HG02884 (cell line): ENCODE results near the gene SUPT20HL1.
"Not testable (repeated sequence)": the region's sequence is repeated elsewhere in the genome, so short reads cannot be mapped to it uniquely, and the experiment has no call there.

Experiments used
- ATAC-seq: cut with Tn5 transposase; IDR thresholded peaks from one replicate; pipeline ENCODE4 v1.9.1; 2021; ENCODE audit warnings: mild to moderate bottlenecking, moderate library complexity; ENCODE audit not compliant: unreplicated experiment

The SUPT20HL1 gene

DNA sequence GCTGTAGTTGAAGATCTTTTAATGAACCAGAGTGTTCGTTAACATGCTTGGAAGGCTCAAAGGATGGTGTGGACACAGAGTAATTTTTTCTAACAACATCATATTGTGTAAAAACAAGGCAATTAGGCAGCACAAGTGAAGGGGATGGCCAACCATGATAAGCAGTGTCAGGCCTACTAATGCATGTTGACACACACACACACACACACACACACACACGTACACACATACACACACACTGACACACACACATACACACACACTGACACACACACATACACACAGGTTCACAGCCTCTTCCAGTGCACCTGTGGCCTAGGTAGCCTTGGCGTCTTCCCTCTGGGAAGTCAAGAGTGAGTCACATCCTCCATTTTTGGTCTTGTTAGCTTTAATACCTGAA, at the start of gene SUPT20HL1:
Gene SUPT20HL1 (plus strand): TSS at position 368 of the 400 bp plus-strand sequence. CDS start 2,122 bp downstream, outside the sequence.
- no peak for ATAC-seq

DNA sequence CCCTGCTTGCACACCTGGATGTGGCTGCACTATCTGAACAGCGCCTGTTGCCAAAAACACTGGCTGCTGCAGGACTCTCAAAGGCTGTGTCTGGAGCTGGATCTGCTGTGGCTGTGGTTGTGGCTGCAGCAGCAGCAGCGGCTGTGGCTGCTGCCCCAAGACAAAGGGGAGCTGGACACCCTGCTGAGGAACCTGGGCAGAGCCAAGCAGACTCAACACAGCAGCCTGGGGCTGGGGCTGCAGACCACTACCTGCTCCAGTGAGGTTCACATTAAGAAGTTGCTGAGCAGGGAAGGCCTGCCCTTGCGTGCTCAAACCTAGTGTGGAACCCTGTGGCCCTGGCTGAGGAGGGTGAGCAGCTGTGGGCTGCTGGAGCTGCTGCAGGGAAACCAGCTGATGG, 49.5 kb upstream of the SUPT20HL1 start:
- not testable (repeated sequence) for ATAC-seq

DNA sequence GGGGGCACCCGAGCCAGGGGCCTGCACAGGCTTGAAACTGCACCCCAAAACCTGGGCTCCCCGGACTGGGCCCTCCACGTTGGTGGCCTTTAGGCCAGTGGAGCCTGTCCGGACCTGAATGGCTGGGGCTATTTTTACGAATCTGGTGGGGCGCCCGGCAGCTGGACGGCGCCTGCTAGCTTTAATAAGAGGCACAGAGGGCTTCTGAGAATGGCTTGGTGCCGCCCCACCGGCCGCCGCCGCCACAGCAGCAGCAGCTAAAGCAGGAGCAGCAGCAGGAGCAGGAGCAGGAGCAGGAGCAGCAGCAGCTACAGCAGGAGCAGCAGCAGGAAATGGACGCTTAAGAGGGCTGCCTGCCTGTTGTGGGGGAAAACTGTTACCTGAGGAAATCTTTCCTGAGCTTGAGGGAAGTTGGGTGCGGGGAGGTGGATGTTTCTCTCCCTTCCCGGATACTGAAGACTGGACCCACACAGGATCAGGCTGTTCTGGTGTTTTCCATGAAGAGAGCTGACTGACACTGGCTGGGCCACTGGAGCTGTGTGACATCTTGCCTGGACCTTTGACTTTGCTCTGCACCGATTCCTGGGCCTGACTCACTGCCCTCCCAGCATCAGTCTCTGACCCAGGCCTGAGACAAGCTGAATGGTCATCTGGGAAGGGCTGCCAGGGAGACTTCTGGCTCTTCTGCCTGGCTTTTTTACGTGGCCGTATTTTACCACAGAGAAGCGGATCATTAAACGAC, 48.8 kb upstream of the SUPT20HL1 start:
- ATAC-seq: not testable (repeated sequence)

DNA sequence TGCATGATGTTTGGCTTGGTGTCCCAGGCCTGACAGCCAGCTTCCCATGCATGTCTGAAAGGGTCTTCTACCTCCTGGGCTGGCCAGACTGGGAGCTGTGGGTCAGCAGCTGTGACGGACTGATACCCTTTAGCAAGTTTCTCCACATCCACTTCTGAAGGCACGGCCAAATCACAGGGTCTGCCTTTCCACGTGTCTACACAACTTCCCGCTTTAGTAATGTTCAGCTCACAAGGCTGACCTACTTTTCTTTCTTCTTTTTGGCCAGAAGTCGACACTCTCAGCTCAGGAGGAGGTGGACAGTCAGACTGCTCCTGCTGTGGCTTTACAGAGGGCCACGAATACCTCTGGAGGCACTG, 48.2 kb upstream of the SUPT20HL1 start:
- ATAC-seq: not testable (repeated sequence)

DNA sequence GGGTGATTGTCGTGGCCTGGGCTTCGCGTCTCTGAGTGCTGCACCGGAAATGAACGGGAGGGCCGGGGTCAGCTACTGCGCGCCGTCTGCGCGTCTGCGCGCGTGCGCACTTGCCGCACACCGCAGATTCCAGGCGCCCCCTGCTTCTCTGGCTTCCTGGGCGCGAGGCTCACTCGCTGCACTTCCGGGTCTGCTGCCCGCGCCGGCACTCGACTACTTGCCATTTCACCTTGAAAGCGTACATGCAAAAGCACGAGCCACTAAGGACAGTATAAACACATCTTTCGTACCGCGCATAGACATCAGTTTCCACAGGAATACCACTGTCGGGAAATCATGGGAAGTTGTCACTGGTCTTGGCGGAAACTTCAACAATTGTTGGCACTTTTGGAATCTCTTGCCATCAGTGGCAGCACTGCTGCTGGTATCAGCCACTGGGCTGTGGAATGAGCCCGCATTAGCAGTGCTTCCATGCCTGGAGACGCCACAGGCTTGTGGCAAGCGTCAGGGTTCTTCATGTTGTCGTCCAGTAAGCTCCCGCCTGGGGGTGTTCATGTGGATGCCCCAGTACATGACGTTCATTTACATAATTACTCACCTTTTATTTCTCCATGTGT, 46.3 kb upstream of the SUPT20HL1 start, which contains the start of gene SUPT20HL2:
Gene SUPT20HL2 (minus strand): TSS at position 51 of the 617 bp plus-strand sequence. CDS start 754 bp downstream, outside the sequence.
- ATAC-seq: no peak

DNA sequence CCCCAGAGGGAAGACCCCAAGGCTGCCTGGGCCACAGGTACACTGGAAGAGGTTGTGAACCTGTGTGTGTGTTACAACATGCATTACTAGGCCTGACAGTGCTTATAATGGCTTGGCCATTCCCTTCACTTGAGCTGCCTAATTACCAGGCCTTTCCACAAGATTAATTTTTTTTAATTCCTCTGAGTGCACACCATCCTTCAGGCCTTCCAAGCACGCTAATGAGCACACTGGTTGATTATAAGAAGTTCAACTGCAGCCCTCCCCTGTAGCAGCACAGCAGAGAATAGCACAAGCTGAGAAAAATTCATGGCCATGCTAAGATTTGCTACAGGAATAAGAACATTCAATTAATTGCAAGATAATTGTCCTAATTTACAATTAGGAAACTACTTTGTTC, 44.3 kb upstream of the SUPT20HL1 start:
- no peak for ATAC-seq

DNA sequence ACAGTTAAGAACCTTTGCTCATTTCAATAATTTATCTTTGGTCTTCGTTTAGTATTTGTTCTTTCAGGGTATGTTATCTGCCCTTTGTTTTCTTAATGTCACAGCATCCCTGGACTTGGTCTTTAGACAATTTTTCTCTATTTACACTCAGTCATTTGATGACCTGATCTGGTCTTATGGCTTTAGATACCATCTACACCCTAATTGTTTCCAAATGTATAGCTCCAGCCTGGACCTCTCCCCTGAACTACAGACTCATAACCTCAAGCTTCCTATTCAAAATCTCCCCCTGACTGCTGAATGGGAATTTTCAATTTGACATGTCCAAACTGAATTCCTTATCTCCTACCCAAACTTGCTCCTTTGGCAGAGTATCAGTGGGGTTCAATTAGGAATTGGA, 42.9 kb upstream of the SUPT20HL1 start:
- no peak for ATAC-seq

DNA sequence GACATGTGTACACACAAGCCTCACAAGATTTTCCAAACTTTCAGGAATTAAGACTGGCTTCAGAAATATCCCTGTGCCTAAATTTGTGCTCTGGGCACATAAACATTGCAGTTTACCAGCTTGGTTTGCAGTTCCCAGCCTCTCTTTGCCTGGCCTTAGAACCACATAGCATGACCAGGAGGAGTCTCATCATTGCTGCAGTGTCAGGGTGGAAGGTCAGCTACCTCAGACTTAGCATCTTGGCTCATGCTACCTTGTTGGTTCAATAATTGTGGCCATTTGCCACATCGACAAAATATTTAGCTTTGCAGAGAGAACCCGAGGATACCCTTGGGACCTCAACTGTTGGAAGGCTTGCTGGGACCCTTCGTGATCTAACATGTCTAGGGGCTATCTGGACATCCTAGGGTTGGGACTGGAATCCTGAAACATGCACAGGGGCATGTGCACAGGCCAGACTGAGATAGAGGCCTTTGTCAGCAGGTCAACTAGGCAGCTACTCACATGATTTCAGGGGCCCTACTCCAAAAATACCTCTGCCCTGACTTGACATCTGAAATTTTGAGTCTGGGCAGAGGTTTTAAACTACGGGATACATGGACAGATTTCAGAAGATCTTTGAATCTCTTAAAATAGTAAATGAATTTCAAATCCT, 38.6 kb upstream of the SUPT20HL1 start:
- no peak for ATAC-seq

DNA sequence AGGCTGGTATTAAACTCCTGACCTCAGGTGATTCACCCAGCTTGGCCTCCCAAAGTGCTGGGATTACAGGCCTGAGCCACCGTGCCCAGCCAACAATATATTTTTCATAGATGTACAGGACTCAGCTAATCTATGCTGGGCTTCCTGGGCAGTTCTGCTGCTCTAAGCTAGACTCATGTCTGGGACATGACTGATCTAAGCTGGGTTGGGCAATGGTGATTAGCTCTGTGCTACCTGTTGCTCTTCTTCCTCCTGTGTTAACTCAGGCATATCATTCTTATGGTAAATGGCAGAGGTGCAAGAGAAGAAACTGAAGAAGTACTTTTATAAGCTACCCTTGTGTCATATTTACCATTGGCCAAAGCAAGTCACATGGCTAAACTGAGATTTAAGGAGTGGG, 35.2 kb upstream of the SUPT20HL1 start:
- no peak for ATAC-seq

DNA sequence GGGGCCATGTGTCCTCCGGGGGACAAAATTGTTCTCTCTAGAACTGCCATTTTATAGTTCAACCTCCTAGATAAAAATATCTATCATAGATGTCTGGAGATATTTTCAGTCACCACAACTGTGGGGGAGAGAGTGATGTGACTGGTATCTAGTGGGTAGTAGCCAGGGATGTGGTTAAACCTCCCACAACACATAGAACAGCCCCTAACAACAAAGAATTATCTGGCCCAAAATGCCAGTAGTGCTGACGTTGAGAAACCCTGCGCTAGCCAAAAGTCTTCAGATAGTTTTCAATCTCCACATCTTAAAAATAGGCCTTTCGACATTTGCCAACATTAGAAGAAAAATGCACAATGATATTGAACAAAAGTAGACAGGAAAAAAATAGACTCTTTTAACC, 27.6 kb upstream of the SUPT20HL1 start:
- no peak for ATAC-seq

DNA sequence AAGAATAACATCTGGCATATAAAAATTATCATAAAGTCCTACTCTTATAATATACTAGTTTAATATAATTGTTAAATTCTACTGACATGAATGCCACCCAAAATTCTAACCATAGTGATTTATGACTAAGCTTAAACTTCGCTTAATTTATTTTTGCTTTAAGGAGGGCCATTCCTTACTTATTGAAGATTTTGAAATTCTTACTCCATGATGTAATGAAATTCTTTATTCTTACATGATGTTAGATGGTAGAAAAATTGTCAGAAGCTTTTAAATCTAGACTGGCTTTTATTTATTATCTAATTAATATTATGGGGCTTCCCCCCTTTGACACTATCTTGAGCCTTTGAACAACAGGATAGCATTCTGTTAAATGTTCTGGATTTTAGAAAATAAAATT, 27.1 kb upstream of the SUPT20HL1 start:
- ATAC-seq: no peak

DNA sequence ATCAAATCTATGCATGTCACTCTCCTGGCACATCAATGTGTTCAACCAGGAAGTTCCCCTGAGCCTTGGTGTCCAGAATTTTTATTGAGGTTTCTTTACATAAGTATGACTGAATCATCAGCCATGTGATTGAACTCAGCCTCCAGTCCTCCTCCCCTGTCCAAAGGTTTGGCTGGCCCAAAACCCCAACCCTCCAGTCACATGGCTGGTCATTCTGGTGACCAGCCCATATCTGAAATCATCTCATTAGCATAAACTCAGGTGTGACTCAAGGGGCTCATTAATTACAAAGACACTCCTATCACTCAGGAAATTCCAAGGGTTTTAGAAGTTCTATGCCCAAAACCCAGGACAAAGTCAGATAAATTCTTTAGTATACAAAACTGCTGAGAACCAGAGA, 26.0 kb upstream of the SUPT20HL1 start:
- no peak for ATAC-seq

DNA sequence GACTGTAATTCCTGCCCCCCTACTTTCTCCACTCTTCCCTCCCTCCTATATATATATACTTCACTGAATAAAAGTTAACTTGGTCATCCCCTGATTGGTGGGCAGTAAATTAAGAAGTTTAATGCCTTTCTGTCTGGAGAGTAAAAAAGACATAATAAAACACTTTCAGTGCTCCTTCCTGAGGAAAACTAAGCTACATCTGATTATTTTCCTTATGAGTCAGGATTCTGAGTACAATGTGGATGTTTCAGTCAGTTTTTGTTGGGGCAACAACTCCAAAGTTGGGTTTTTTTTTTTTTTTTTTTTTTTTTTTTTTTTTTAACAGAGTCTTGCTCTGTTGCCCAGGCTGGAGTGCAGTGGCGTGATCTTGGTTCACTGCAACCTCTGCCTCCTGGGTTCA, 24.6 kb upstream of the SUPT20HL1 start:
- no peak for ATAC-seq

DNA sequence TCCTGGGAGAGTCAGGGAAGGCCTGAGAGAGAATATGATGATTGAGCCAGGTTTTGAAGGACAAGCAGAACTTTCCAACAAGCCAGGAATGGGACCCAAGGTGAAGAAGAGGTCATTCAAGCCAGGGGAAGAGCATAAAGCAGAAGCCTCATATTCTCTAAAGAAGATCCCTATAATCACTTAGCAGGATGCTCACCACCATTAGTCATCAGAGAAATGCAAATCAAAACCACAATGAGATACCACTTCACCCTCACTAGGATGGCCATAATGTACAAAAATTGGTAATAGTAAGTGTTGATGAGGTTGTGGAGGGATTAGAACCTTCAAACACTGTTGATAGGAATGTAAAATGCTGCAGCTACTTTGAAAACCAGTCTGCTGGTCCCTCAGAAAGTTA, 20.5 kb upstream of the SUPT20HL1 start:
- ATAC-seq: no peak

DNA sequence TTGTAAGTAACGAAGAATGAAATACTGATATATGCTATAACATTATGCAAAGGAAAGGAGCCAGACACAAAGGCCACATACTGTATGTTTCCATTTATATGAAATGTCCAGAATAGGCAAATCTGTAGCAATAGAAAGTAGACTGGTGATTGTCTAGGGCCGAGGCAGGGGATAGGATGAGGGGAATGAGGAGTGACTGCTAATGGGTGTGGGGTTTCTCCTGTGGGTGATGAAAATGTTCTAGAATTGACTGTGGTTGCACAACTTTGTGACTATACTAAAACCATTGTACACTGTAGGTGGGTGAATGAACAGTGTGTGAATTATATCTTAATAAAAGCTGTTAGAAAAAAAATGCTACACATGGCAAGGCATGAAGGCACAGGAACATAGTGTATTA, 19.9 kb upstream of the SUPT20HL1 start:
- no peak for ATAC-seq

DNA sequence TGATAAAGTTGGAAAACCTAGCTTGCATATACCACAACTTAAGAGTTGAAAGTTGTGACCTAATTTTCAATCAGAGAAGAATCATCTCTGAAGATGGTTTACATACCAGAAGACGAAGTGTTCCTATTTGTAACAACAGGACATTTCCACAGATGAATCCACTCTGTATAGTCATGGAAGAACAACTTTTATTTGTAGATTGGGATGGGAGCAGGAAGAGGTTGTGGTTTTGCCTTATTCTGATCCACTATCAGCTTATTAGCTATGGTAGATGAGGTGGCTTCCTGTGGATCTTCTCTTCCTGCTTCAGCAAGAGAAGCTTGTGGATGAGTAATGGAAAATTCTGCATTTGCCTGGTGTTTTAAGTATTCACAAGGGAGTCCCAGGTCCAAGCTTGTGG, 18.6 kb upstream of the SUPT20HL1 start:
- no peak for ATAC-seq

DNA sequence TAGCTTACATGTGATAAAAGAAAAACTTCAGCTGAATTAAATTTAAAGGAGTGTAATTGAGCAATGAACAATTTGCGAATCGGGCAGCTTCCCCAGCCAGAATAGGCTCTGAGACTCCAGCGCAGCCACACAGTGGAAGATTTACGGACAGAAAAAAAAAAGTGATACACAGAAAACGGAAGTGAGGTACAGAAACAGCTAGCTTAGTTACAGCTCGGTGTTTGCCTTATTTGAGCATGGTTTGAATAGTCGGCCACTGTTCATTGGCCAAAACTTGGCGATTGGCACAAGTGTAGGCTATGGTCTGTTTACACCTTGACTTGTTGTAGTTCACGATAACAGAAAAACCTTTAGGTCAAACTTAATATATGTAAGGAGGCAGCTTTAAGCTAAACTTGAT, 16.7 kb upstream of the SUPT20HL1 start:
- peak; percentile 87 for ATAC-seq

DNA sequence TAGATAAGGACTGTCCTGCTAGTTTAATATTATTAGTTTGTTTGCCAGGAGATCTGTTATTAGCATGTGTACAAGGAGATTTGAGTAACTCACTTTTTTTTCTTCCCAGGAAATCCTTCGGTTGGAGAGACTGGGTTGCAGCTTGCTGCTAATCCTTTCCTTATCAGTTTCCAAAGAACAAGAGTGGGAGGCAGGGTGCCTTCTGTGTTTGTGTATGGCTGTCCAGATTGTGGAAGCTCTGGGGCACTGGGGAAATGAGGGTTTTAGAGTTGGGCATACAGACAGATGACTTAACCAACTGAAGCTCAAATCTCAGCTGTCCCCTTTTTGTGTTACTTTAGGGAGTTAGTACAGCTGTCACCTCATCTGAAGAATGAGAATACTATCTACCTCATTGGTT, 12.6 kb upstream of the SUPT20HL1 start:
- no peak for ATAC-seq

DNA sequence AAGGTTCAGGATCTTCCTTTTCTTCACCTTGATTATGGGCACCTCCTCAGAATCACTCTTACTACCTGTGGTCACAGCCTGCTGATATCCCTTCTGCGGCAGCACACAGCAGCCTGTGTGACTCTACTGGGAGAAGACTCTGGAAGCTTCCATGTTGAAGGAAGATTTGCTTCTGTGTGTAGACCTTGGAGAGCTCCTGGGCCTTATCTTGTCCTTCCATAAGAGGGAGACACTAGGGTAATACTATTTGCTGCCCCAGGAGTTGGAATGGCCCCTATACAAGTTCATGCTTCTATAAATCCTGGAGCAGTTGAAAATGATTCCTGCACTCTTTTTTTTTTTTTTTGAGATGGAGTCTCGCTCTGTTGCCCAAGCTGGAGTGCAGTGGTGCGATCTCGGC, 10.2 kb upstream of the SUPT20HL1 start:
- ATAC-seq: no peak

DNA sequence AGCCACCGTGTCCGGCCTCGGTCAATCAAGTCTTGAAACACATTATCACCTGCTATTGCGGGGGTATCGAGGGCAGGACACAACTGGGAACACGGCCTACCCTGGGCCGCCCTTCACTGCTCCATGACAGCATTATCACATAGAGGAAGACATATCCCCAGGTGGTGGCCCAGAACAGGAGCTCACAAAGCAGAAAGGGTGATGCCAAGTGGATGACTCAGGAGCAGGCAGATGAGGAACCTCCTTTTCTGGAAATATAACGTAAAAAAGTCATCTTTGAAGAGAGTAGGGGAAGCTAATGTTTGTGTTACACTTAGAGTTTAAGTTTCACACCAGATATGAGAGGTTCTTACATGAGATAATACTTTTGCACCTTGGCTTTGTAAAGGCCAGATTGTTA, 5.3 kb upstream of the SUPT20HL1 start:
- no peak for ATAC-seq

DNA sequence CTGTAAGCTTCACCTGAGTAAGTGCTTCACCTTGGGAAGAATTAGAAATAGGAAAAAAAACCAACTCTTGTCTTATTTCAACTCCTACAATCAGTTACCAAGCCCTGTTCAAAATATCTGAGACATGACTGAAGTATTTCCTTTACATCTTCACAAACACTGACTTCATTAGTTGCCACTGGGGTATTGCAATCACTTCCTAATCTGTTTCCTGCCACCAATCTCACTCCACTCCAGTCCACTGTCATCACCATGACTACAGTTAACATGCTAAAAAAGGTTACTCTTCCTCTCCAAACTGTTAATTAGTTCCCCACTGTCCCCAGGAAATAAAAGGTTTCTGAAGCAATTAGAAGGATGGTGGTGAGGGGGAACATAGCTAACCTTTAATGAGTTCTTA, 3.3 kb upstream of the SUPT20HL1 start:
- no peak for ATAC-seq

DNA sequence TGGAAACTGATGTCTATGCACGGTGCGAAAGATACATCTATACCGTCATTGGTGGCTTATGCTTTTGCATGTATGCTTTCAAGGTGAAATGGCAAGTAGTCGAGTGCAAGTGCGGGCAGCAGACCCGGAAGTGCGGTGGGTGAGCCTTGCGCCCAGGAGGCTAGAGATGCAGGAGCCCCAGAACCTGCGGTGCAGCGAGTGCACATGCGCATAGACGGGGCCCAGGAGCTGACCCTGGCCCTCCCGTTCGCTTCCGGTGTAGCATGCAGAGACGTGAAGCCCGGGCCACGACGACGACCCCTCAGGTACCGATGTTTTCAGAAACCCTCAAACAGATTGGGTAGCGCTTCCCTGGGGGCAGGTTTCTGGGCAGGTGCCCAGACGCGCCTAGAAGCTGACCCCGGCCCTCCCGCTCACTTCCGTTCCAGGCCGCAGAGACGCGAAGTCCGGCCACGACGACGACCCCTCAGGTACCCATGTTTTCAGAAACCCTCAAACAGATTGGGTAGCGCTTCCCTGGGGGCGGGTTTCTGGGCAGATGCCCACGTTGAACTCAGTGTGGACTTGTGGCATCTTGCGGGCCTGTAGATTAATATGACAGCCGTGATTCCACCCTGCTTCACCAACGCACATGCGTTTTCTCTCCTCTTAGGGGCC, 1.8 kb downstream of the SUPT20HL1 start:
- not testable (repeated sequence) for ATAC-seq
